ENCODE measurements around the gene BCL11A. TPM values are rescaled to one million over a fixed set of nuclear protein-coding genes. Genes with fewer than 3 reads are reported as not detected.
A peak's percentile ranks its signal among the peaks of the same experiment; 100 is the strongest.

BCL11A gene
- total RNA-seq, 1 experiment from 2014 or later: 91.4 TPM

GRCh38 chr2:60468382-60469085 is 84.9 kb downstream of the BCL11A start:
- Histone ChIP-seq H3K4ac (ENCODE audit: low read depth, low read length) (no peak overlapping the region), H4K8ac (replicated peaks; ENCODE audit: insufficient read length, low read depth, low read length) (no peak overlapping the region), H3K79me1 (ENCODE audit: insufficient read depth, low read depth, low read length, poor library complexity, severe bottlenecking) (no peaks in the 10 kb centered on the region), H4K91ac (ENCODE audit: insufficient read length, low read depth, low read length) (no peak overlapping the region), H2BK5ac (ENCODE audit: insufficient read length, low read length) (no peak overlapping the region), H3K14ac (ENCODE audit: insufficient read depth, low read length) (no peak overlapping the region), H3K9ac (ENCODE audit: extremely low read depth, insufficient read length, low read length) (no peak overlapping the region), H3K56ac (ENCODE audit: insufficient read length, low read depth, low read length) (no peak overlapping the region), H3K27me3 (ENCODE audit: insufficient read depth, low read length) (no peaks in the 10 kb centered on the region), H3K18ac (ENCODE audit: insufficient read length, low read depth, low read length) (no peak overlapping the region), H3K23me2 (ENCODE audit: insufficient read length, low read depth, low read length, poor library complexity, severe bottlenecking) (no peaks in the 10 kb centered on the region), H3K4me2 (ENCODE audit: insufficient read depth, insufficient read length, low read length) (no peak overlapping the region), H2AFZ (ENCODE audit: low read length) (no peak overlapping the region), H2BK120ac (ENCODE audit: low read depth, low read length, poor library complexity, severe bottlenecking) (no peak overlapping the region), H3K9me3 (ENCODE audit: control insufficient read depth, low read depth, low read length) (no peaks in the 10 kb centered on the region), H4K5ac (ENCODE audit: insufficient read length, low read depth, low read length) (no peak overlapping the region), H3K79me2 (ENCODE audit: insufficient read depth, low read length) (peaks cover 7% of the 10 kb centered on the region; the same call in 1 of the 2 replicates), H4K20me1 (ENCODE audit: control insufficient read depth, insufficient read depth, insufficient read length) (peaks cover 3% of the 10 kb centered on the region), H3T11ph (ENCODE audit: low read length) (no peak overlapping the region), H2BK15ac (ENCODE audit: low read depth, low read length) (no peak overlapping the region), H3K23ac (ENCODE audit: insufficient read length, low read depth, low read length) (no peak overlapping the region), H2BK12ac (ENCODE audit: insufficient read length, low read depth, low read length) (no peak overlapping the region), H2BK20ac (ENCODE audit: low read depth, low read length, poor library complexity, severe bottlenecking) (no peak overlapping the region), H2AK5ac (ENCODE audit: insufficient read length, low read length) (no peak overlapping the region), H3K27ac (ENCODE audit: insufficient read length, low read depth, low read length) (no peak overlapping the region), H3K4me1 (ENCODE audit: insufficient read depth, low read length) (peaks cover 32% of the 10 kb centered on the region; the same call in 1 of the 2 replicates)
- Mint-ChIP-seq H3K4me1 (peaks cover 55 to 56% of the 10 kb centered on the region in 2 experiments), H3K36me3 (ENCODE audit: insufficient read depth in 1 of 3, low read depth in 3 of 3) (peaks cover 16 to 34% (median 30%) of the 10 kb centered on the region in 3 experiments; a peak in 6 of 7 replicates), H3K9me3 (peaks cover 0 to 10% of the 10 kb centered on the region in 2 experiments; a peak in 2 of 5 replicates), H3K4me3 (no peak overlapping the region), H3K27me3 (ENCODE audit: low read depth) (no peaks in the 10 kb centered on the region), H3K27ac (peak overlapping the region in 2 of 3 experiments; percentile 9 to 38; a peak in 4 of 7 replicates)
- DNase-seq: no peak
- no CpG with 5 or more reads among the region's 7 CpGs for WGBS (ENCODE audit: extremely low coverage, insufficient read length, low lambda C conversion rate)
- TF ChIP-seq CTCF (conservative IDR thresholded peaks at IDR 0.05): no peak
